ENCODE measurements around the gene HDAC8. TPM values are rescaled to one million over a fixed set of nuclear protein-coding genes. Genes with fewer than 3 reads are reported as not detected.
A peak's percentile ranks its signal among the peaks of the same experiment; 100 is the strongest.

The HDAC8 gene
- total and polyA plus RNA-seq, 9 of the 15 experiments (the other 6 are each of a cell fraction or from before 2014, with no cell fraction given): 18.9 to 53.8 (median 28.7) TPM

DNA sequence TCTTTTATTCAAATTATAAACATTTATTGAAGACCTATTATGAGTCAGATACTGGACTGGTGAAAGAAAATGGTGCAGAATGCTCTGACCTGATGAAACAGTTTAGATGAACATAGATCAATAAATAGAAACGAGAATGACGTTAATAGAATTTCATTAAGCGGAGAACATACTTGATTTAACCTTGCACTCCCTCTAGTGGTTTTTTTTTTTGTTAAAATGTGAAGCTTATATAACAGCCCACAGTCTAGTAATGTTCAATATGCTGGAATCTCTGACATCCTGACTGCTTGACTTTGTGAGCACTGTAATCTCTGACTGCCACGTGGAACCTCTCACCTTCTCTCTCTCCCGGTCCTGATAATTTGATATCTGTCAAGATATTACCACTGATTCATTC lies 32.3 kb downstream of the HDAC8 start:
- no peaks in the 10 kb centered on the region for H3K9me3 ChIP-seq (replicated peaks; ENCODE audit: control insufficient read depth, insufficient read depth, low read depth, low read length)
- no peaks in the 10 kb centered on the region for H3K79me2 ChIP-seq (ENCODE audit: control insufficient read depth, insufficient read depth, low read length)
- no peak overlapping the region for H2AFZ ChIP-seq (ENCODE audit: low read depth, low read length)
- FAIRE-seq: peak; percentile 15
- ChIA-PET POLR2A (interaction anchor here (1.1 kb wide), 1 partner anchor 264 kb away, joined by 4 read pairs; no protein-coding TSS in a partner anchor), CTCF (ENCODE audit: low intra/inter-chr PET ratio) (interaction anchor here (0.9 kb wide), 1 partner anchor 234 kb away, joined by 3 read pairs; no protein-coding TSS in a partner anchor)
- no peak overlapping the region for H3K4me2 ChIP-seq (ENCODE audit: insufficient read depth, low read length)
- H3K9ac ChIP-seq (ENCODE audit: insufficient read depth in 1 of 2, low read depth in 2 of 2, low read length in 2 of 2): no peak overlapping the region
- no peaks in the 10 kb centered on the region for H3K27me3 ChIP-seq (ENCODE audit: control insufficient read depth in 2 of 2, insufficient read depth in 2 of 2, low read length in 2 of 2)
- in situ Hi-C loops (cut with MboI) (loop anchor here (25.0 kb wide), 1 partner anchor 228 kb away; the partner anchor contains the start of gene CITED1), intact Hi-C loops (cut with micrococcal nuclease) (loop anchor here (5.0 kb wide), 2 partner anchors 243 to 293 kb away; no protein-coding TSS in a partner anchor)
- H3K36me3 ChIP-seq (ENCODE audit: control insufficient read depth, insufficient read depth, low read length): no peaks in the 10 kb centered on the region; the same call in 2 of the 3 replicates
- H3K9me1 ChIP-seq (ENCODE audit: control insufficient read depth, insufficient read depth, low read length): no peaks in the 10 kb centered on the region
- peak in 3 of 4 experiments; percentile 3 to 13 (median 7) for DNase-seq (ENCODE audit: extremely low read depth in 1 of 4, low spot score in 3 of 4)
- no peak overlapping the region for H3K4me3 ChIP-seq
- no TSS peak for BruUV-seq (replicated peaks)
- no peaks in the 10 kb centered on the region; a peak in 2 of 5 replicates for H3K4me1 ChIP-seq (replicated peaks in 1 of 2; ENCODE audit: control insufficient read depth in 2 of 2, insufficient read depth in 2 of 2, low read length in 2 of 2)
- no peak overlapping the region for H3K27ac ChIP-seq (ENCODE audit: extremely low read depth, low read depth, low read length)
- no peaks in the 10 kb centered on the region for H4K20me1 ChIP-seq (replicated peaks; ENCODE audit: control insufficient read depth, insufficient read depth, low read length)
- ATAC-seq: peak; percentile 81
- WGBS (ENCODE audit: insufficient coverage, low coverage, missing lambda C conversion rate): 3% methylated on average over 5 of the region's 5 CpGs
- TF ChIP-seq ILK (tag; IDR thresholded peaks at IDR 0.05; ENCODE audit: borderline replicate concordance, low read depth) (no peak), ARID1B (IDR thresholded peaks at IDR 0.05) (no peak), ZNF780A (CRISPR knock-in tag; IDR thresholded peaks at IDR 0.05) (no peak), DACH1 (IDR thresholded peaks at IDR 0.05; ENCODE audit: partially characterized antibody) (peak; percentile 64), ASH1L (IDR thresholded peaks at IDR 0.05; ENCODE audit: borderline replicate concordance, low read depth, partially characterized antibody) (no peak), BRF1 (IDR thresholded peaks at IDR 0.05; ENCODE audit: borderline replicate concordance, extremely low read depth, insufficient read length) (no peak), REST (IDR thresholded peaks at IDR 0.05; ENCODE audit: borderline replicate concordance) (peak; percentile 28; the same call in 1 of the 2 replicates), REST (CRISPR knock-in tag; IDR thresholded peaks at IDR 0.05; ENCODE audit: low read depth) (no peak), ZSCAN32 (CRISPR knock-in tag; IDR thresholded peaks at IDR 0.05) (no peak), NCOA4 (IDR thresholded peaks at IDR 0.05; ENCODE audit: partially characterized antibody) (no peak), SIN3B (IDR thresholded peaks at IDR 0.05; ENCODE audit: low read depth) (no peak), SMC3 (conservative IDR thresholded peaks at IDR 0.05; ENCODE audit: insufficient read depth, low read depth, low read length) (0 out of 2 replicates have a peak, but pooled peaks have one; percentile 15), CTCF (IDR thresholded peaks at IDR 0.05 in 2 of 3, conservative IDR thresholded peaks at IDR 0.05 in 1 of 3; ENCODE audit: insufficient read depth in 2 of 3, low read depth in 1 of 3, low read length in 3 of 3) (peak in 1 of 3 experiments; percentile 52; a peak in 2 of 6 replicates)
